VCaP (cell line): ENCODE data around the gene PLEKHA6.

Experiments
- H3K27ac ChIP-seq: fragments of 450-650 bp; 2 replicates; pipeline ENCODE4 v1.5.1; 2017
- CTCF ChIP-seq: fragments of 450-650 bp; conservative IDR thresholded peaks from 2 replicates; pipeline ENCODE4 v1.5.1; 2017; ENCODE audit warnings: mild to moderate bottlenecking, moderate library complexity

PLEKHA6 gene

GRCh38 chr1:204405988-204406387 lies 46.3 kb upstream of the PLEKHA6 start:
- peak overlapping the region; percentile 98 for H3K27ac ChIP-seq
- no peak for TF ChIP-seq CTCF

GRCh38 chr1:204404629-204405028 lies 44.9 kb upstream of the PLEKHA6 start:
- peak overlapping the region; percentile 98 for H3K27ac ChIP-seq
- TF ChIP-seq CTCF: no peak

GRCh38 chr1:204402391-204402790 lies 42.7 kb upstream of the PLEKHA6 start:
- no peak for TF ChIP-seq CTCF
- H3K27ac ChIP-seq: peak overlapping the region; percentile 78

- peak overlapping the region; percentile 78 for H3K27ac ChIP-seq
- no peak for TF ChIP-seq CTCF
These were observed 42.0 kb upstream of the PLEKHA6 start for GRCh38 chr1:204401730-204402129.

GRCh38 chr1:204400882-204401510 lies 41.3 kb upstream of the PLEKHA6 start:
- TF ChIP-seq CTCF: no peak
- H3K27ac ChIP-seq: peak overlapping the region; percentile 78

GRCh38 chr1:204398197-204399125 lies 38.7 kb upstream of the PLEKHA6 start:
- TF ChIP-seq CTCF: peak; percentile 93
- peak overlapping the region; percentile 78; the same call in 1 of the 2 replicates for H3K27ac ChIP-seq

GRCh38 chr1:204396015-204396583 lies 36.4 kb upstream of the PLEKHA6 start:
- H3K27ac ChIP-seq: no peak overlapping the region
- TF ChIP-seq CTCF: no peak
